GM23248 (cell line): ENCODE measurements around the gene ACSF3. TPM values are rescaled to one million over a fixed set of nuclear protein-coding genes. Genes with fewer than 3 reads are reported as not detected.
A peak's percentile ranks its signal among the peaks of the same experiment; 100 is the strongest.

ENCODE experiments used
- DNase-seq: peaks from one replicate; pipeline ENCODE4 v3.0.0-alpha.2; 2015
- H2AFZ ChIP-seq: fragments of 200-600 bp; sonication (generic); 2 replicates; pipeline ENCODE4 v1.6.1; 2016; ENCODE audit warnings: antibody characterized with exemption
- H3F3A ChIP-seq: fragments of 200-600 bp; sonication (generic); 2 replicates; pipeline ENCODE4 v1.6.1; 2016; ENCODE audit warnings: mild to moderate bottlenecking, antibody characterized with exemption, mixed run types; ENCODE audit not compliant: insufficient read depth
- H3K27ac ChIP-seq: fragments of 200-600 bp; sonication (generic); 2 replicates; pipeline ENCODE4 v1.5.1; 2016; ENCODE audit warnings: mild to moderate bottlenecking
- H3K27me3 ChIP-seq: fragments of 200-600 bp; sonication (generic); replicated peaks from 2 replicates; pipeline ENCODE4 v1.6.1; 2016; ENCODE audit warnings: mild to moderate bottlenecking; ENCODE audit not compliant: insufficient read depth
- H3K36me3 ChIP-seq: fragments of 200-600 bp; sonication (generic); 2 replicates; pipeline ENCODE4 v1.6.1; 2016; ENCODE audit warnings: low read depth, mild to moderate bottlenecking
- H3K4me1 ChIP-seq: fragments of 200-600 bp; sonication (generic); 2 replicates; pipeline ENCODE4 v1.6.1; 2016; ENCODE audit warnings: mild to moderate bottlenecking; ENCODE audit not compliant: insufficient read depth
- H3K4me2 ChIP-seq: fragments of 200-600 bp; sonication (generic); one replicate; pipeline ENCODE4 v1.6.1; 2016; ENCODE audit warnings: mild to moderate bottlenecking; ENCODE audit not compliant: unreplicated experiment
- H3K4me3 ChIP-seq: fragments of 200-600 bp; sonication (generic); 2 replicates; pipeline ENCODE4 v1.5.1; 2016; ENCODE audit warnings: mild to moderate bottlenecking
- H3K79me2 ChIP-seq: fragments of 200-600 bp; sonication (generic); 2 replicates; pipeline ENCODE4 v1.6.1; 2016; ENCODE audit warnings: mild to moderate bottlenecking; ENCODE audit not compliant: insufficient read depth
- H3K9ac ChIP-seq: fragments of 200-600 bp; sonication (generic); 2 replicates; pipeline ENCODE4 v1.6.1; 2016; ENCODE audit warnings: mild to moderate bottlenecking
- H3K9me2 ChIP-seq: fragments of 200-600 bp; sonication (generic); 2 replicates; pipeline ENCODE4 v1.6.1; 2016; ENCODE audit warnings: mixed run types, mild to moderate bottlenecking, moderate library complexity; ENCODE audit not compliant: insufficient read depth
- H3K9me3 ChIP-seq: fragments of 200-600 bp; sonication (generic); one replicate; pipeline ENCODE4 v1.6.1; 2017; ENCODE audit warnings: low read depth
- H4K20me1 ChIP-seq: fragments of 200-600 bp; sonication (generic); 2 replicates; pipeline ENCODE4 v1.6.0; 2016; ENCODE audit not compliant: insufficient read depth
- EZH2 ChIP-seq: fragments of 200-600 bp; sonication (generic); IDR thresholded peaks from 2 replicates; pipeline ENCODE4 v1.6.1; 2018; ENCODE audit warnings: antibody characterized with exemption, mild to moderate bottlenecking; ENCODE audit not compliant: insufficient read depth, poor library complexity, severe bottlenecking
- EZH2phosphoT487 ChIP-seq: fragments of 200-600 bp; sonication (generic); IDR thresholded peaks from 2 replicates; pipeline ENCODE4 v1.6.1; 2018; ENCODE audit warnings: antibody characterized with exemption, moderate library complexity, mild to moderate bottlenecking, low read depth; ENCODE audit not compliant: insufficient read depth
- WGBS, 2 experiments: methylation state at CpG; one replicate each; pipeline ENCODE4 v1.1.6; 2015 to 2017; ENCODE audit warnings: low lambda C conversion rate in 2 of 2, low coverage in 1 of 2; ENCODE audit errors: missing lambda C conversion rate in 2 of 2; 5-methylcytosine and 5-hydroxymethylcytosine counted together
- in situ Hi-C: fragments of 300-500 bp; cut with MboI; formaldehyde crosslinking; loops from 2 replicates; pipeline ENCODE4 v1.15.0; 2020
- polyA plus RNA-seq: library from polyadenylated mRNA; unstranded; fragments of >200 nt; fragmentation: Nextera tagmentation; extraction: Ambion mirVana; gene quantifications from 2 replicates; pipeline ENCODE4 v1.2.1, GENCODE V29; 2016
- total RNA-seq: library from RNA; depleted of rRNA; stranded (reverse); fragments of >200 nt; shearing (Covaris generic); gene quantifications from 2 replicates; pipeline ENCODE4 v1.2.3, GENCODE V29; 2014

The ACSF3 gene
- total and polyA plus RNA-seq, 2 experiments from 2014 or later: 15.9 to 17.1 TPM

GRCh38 chr16:89167425-89167941, 73.8 kb downstream of the ACSF3 start:
- 11 to 16% methylated on average over 10 to 14 of the region's 18 CpGs for WGBS, 2 experiments
- 0 out of 2 replicates have a peak, but pooled peaks cover 3% of the 10 kb centered on the region for H3K4me1 ChIP-seq
- DNase-seq: peak; percentile 81

GRCh38 chr16:89168381-89169189, 74.9 kb downstream of the ACSF3 start:
- no peaks in the 10 kb centered on the region for H4K20me1 ChIP-seq
- no peak overlapping the region for H3K4me2 ChIP-seq
- no peak overlapping the region for H3K27ac ChIP-seq
- H3K36me3 ChIP-seq: no peaks in the 10 kb centered on the region
- 23 to 25% methylated on average over 23 of the region's 23 CpGs for WGBS, 2 experiments
- no peak overlapping the region for H3K9ac ChIP-seq
- no peak for TF ChIP-seq EZH2
- H3K9me2 ChIP-seq: no peaks in the 10 kb centered on the region
- no peaks in the 10 kb centered on the region for H3F3A ChIP-seq
- no peaks in the 10 kb centered on the region for H3K9me3 ChIP-seq
- H3K4me3 ChIP-seq: no peak overlapping the region
- H2AFZ ChIP-seq: no peak overlapping the region
- DNase-seq: peak; percentile 39
- no peaks in the 10 kb centered on the region for H3K79me2 ChIP-seq
- H3K4me1 ChIP-seq: 0 out of 2 replicates have a peak, but pooled peaks cover 3% of the 10 kb centered on the region
- in situ Hi-C loops: no loop called here
- no peaks in the 10 kb centered on the region; the same call in 1 of the 2 replicates for H3K27me3 ChIP-seq

More at GRCh38 chr16:89167425-89167941, 73.8 kb downstream of the ACSF3 start:
- Histone ChIP-seq H3K4me2 (peak overlapping the region; percentile 10), H3K9me2 (no peaks in the 10 kb centered on the region), H4K20me1 (no peaks in the 10 kb centered on the region), H3K36me3 (no peaks in the 10 kb centered on the region), H3K9me3 (no peaks in the 10 kb centered on the region), H3K79me2 (no peaks in the 10 kb centered on the region), H3K27me3 (no peaks in the 10 kb centered on the region; the same call in 1 of the 2 replicates), H3K27ac (no peak overlapping the region), H3K4me3 (no peak overlapping the region), H3F3A (no peaks in the 10 kb centered on the region), H3K9ac (no peak overlapping the region), H2AFZ (no peak overlapping the region)
- no peak for TF ChIP-seq EZH2
- no peak for TF ChIP-seq EZH2phosphoT487
- in situ Hi-C loops: no loop called here

DNA sequence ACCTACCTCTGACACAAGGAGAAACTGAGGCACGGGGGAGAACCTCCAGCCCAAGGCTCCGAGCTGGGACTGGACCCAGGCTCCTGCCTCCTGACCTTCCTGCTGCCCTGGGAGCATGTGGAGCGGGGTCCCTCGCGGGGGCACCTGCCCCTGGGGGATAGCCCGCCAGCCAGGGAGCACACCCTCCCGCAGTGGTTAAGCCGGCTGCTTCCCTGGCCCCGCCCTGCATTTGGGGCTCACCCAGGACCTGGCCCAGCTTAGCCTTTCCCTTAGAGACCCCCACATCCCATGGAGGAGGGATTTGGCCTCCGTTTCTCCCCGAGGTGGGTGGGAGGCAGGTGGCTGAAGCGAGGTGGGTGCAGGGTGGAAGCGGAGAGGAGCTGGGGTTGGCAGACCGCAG, 76.1 kb downstream of the ACSF3 start:
- WGBS, 2 experiments: 51 to 55% methylated on average over 10 to 14 of the region's 14 CpGs
- in situ Hi-C loops: no loop called here

DNA sequence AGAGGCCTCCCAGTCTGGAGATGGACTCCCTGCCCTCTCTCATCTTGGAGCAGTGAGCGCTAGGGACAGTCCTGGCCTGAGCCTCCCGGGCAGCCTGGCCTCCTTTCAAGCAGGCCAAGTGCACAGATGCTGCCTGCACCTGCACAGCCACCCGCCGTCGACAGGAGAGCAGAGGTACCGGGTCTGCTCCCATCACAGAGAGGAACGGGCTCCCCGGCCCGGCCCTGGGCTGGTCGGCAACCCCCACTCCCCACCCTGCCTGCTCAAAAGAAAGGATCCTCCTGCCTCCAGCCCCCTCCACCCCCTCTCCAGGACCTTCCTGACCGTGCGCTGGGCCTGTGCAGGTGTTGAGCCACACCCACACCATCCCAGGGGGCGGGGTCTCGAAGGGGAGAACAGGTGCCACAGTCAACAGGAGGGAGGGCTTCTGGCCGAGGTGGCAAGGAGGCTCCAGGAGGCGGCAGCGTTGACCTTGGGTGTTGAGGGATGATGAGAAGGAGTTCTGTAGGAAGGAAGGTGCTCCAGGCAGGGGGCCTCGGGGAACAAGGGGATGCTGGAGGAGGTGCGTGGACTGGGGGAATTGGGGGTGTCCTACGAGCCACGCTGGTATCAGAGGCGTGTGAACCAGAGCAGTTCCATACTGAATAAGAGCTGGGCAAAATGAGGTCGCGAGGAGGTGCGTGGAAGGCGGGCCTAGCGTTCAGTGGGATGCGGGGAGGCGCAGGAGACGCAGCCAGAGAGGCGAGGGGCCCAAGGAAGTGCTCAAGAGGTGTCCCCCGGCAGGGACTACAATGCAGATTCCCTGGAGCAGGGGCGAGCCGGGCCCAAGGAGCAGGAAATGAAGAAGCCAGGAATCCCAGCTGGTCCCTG, 76.9 kb downstream of the ACSF3 start:
- no peaks in the 10 kb centered on the region for H4K20me1 ChIP-seq
- H3K4me2 ChIP-seq: no peak overlapping the region
- H3K79me2 ChIP-seq: no peaks in the 10 kb centered on the region
- H3K9ac ChIP-seq: no peak overlapping the region
- DNase-seq: no peak
- no peaks in the 10 kb centered on the region for H3K9me3 ChIP-seq
- no peak overlapping the region for H2AFZ ChIP-seq
- in situ Hi-C loops: no loop called here
- no peak for TF ChIP-seq EZH2
- no peak for TF ChIP-seq EZH2phosphoT487
- no peaks in the 10 kb centered on the region for H3F3A ChIP-seq
- H3K27ac ChIP-seq: no peak overlapping the region
- no peaks in the 10 kb centered on the region; the same call in 1 of the 2 replicates for H3K27me3 ChIP-seq
- H3K36me3 ChIP-seq: no peaks in the 10 kb centered on the region
- WGBS, 2 experiments: 6 to 10% methylated on average over 25 to 33 of the region's 34 CpGs
- H3K4me1 ChIP-seq: 0 out of 2 replicates have a peak, but pooled peaks cover 3% of the 10 kb centered on the region
- no peak overlapping the region for H3K4me3 ChIP-seq
- H3K9me2 ChIP-seq: no peaks in the 10 kb centered on the region

More for the DNA sequence above, 76.1 kb downstream of the ACSF3 start:
- Histone ChIP-seq H3F3A (no peaks in the 10 kb centered on the region), H3K9me3 (no peaks in the 10 kb centered on the region), H3K4me2 (no peak overlapping the region), H3K4me3 (no peak overlapping the region), H3K79me2 (no peaks in the 10 kb centered on the region), H3K9me2 (no peaks in the 10 kb centered on the region), H2AFZ (no peak overlapping the region), H3K4me1 (0 out of 2 replicates have a peak, but pooled peaks cover 3% of the 10 kb centered on the region), H3K27ac (no peak overlapping the region), H3K9ac (no peak overlapping the region), H3K36me3 (no peaks in the 10 kb centered on the region), H4K20me1 (no peaks in the 10 kb centered on the region), H3K27me3 (no peaks in the 10 kb centered on the region; the same call in 1 of the 2 replicates)
- no peak for DNase-seq
- TF ChIP-seq EZH2phosphoT487: no peak
- no peak for TF ChIP-seq EZH2
